Heart left ventricle (tissue), 13 donors: ENCODE measurements around the gene PRKCSH.
"Not testable (repeated sequence)": the region's sequence is repeated elsewhere in the genome, so short reads cannot be mapped to it uniquely, and the experiment has no call there.

ENCODE experiments used
- POLR2A ChIP-seq, 2 donors: fragments of 450-650 bp; IDR thresholded peaks; one replicate each; pipeline ENCODE4 v1.6.1; 2017; ENCODE audit warnings: antibody characterized with exemption in 2 of 2, mild to moderate bottlenecking in 2 of 2, moderate library complexity in 2 of 2
- TF ChIP-seq, protein P1 (sequence below), 12 donors: fragments of 200-600 bp; sonication (generic) in 4 of 12; IDR thresholded peaks; one replicate each; pipeline versions ENCODE4 v1.5.0 to v1.8.0; 2018 to 2022; ENCODE audit warnings: antibody characterized with exemption in 12 of 12, mild to moderate bottlenecking in 5 of 12
- donor health status: ischemic (EF 13 %, LVEDD 7.1; RV severe dilation, severe dysfunction).
- donor health status: DM: no; HTN: yes; CAD: no.
- donor health status: DM: no; HTN: no; CAD: no.
- donor health status: ischemic (EF 25% LVEDD 6.9; RV normal size, moderate dysfunction).
- donor health status: ischemic (EF 25% LVEDD 5.7; RV mildly dilated, moderate dysfunction).
- donor health status: ischemic (EF 35%, LVEDD 5.7; RV mildly dilated, moderate dysfunction).
- donor health status: nonischemic (EF 11% LVEDD 7.7; RV severe dilation, severe dysfunction).
- donor health status: DM: yes; HTN: yes; CAD: no.
- donor health status: PGD.
- donor health status: ischemic (EF 29% LVEDD 5.4; RV normal size, mild dysfunction).
- donor health status: nonischemic (EF 23%, LVEDD 6.1; RV moderate dilation, normal function).

DNA sequence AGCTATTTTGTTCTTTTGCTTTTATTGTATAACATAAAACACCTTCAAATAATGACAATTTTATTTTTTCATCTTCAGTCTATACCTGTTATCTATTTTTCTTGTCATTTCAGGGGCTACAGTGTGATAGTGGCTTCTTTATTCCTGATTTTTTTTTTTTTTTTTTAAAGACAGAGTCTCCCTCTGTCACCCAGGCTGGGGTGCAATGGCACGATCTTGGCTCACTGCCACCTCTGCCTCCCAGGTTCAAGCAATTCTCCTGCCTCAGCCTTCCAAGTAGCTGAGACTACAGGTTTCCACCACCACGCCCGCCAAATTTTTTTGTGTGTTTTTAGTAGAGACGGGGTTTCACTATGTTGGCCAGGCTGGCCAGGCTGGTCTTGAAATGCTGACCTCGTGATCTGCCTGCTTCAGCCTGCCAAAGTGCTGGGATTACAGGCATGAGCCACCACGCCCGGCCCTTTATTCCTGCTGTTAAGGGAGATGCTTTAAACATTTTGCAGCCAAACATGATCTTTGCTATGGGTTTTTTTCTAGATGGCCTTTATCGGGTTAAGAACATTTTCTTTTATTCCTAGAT is 32.9 kb downstream of the PRKCSH start:
- TF ChIP-seq, protein P1, sequence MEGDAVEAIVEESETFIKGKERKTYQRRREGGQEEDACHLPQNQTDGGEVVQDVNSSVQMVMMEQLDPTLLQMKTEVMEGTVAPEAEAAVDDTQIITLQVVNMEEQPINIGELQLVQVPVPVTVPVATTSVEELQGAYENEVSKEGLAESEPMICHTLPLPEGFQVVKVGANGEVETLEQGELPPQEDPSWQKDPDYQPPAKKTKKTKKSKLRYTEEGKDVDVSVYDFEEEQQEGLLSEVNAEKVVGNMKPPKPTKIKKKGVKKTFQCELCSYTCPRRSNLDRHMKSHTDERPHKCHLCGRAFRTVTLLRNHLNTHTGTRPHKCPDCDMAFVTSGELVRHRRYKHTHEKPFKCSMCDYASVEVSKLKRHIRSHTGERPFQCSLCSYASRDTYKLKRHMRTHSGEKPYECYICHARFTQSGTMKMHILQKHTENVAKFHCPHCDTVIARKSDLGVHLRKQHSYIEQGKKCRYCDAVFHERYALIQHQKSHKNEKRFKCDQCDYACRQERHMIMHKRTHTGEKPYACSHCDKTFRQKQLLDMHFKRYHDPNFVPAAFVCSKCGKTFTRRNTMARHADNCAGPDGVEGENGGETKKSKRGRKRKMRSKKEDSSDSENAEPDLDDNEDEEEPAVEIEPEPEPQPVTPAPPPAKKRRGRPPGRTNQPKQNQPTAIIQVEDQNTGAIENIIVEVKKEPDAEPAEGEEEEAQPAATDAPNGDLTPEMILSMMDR (IDR thresholded peaks at IDR 0.05): not testable (repeated sequence)
- TF ChIP-seq POLR2A (IDR thresholded peaks at IDR 0.05): not testable (repeated sequence)
